HG03060 (cell line): Measurements from ENCODE around the gene OR14J1.
"Not testable (repeated sequence)": the region's sequence is repeated elsewhere in the genome, so short reads cannot be mapped to it uniquely, and the experiment has no call there.

Experiments
- ATAC-seq: cut with Tn5 transposase; IDR thresholded peaks from one replicate; pipeline ENCODE4 v1.9.1; 2021; ENCODE audit warnings: low read depth, moderate number of reproducible peaks; ENCODE audit not compliant: unreplicated experiment

The OR14J1 gene, protein sequence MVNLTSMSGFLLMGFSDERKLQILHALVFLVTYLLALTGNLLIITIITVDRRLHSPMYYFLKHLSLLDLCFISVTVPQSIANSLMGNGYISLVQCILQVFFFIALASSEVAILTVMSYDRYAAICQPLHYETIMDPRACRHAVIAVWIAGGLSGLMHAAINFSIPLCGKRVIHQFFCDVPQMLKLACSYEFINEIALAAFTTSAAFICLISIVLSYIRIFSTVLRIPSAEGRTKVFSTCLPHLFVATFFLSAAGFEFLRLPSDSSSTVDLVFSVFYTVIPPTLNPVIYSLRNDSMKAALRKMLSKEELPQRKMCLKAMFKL

DNA sequence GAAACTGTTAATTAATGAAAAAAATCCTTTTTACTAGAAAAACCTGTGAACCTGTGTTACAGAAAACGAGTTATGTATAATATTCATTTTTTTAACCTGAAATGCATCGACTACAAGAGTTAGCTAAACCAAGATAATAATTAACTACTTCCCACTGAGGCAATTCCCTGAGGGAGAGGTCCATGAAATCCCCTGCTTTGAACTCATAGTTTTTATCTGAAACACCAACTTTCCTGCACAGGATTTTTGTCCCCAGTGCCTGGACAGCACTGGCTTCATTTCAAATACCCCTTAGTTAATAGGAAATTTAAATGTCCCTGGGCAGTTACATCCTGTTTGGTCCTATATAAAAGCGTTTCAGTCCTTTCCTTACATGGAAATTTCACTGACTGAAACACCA, at the start of gene OR14J1:
TSS of gene OR14J1 (plus strand) at position 386 of the 400 bp plus-strand sequence. CDS start 4,989 bp downstream, outside the sequence.
- no peak for ATAC-seq

DNA sequence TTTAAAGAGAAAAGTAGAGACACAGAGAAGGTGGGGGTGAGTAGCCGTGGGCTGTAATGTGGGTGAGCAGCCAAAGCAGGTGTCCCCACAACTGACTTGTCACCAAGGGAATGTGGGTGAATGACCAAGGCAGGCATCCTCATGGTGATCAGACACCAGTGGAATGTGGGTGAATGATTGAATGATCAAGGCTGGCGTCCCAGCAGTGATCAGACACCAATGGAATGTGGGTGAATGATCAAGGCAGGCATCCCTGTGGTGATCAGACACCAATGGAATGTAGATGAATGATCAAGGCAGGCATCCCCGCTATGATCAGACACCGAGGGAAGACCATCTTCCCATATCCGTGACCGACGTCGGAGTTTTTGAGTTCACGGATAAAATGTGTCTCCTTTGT, 49.8 kb upstream of the OR14J1 start:
- ATAC-seq: no peak

DNA sequence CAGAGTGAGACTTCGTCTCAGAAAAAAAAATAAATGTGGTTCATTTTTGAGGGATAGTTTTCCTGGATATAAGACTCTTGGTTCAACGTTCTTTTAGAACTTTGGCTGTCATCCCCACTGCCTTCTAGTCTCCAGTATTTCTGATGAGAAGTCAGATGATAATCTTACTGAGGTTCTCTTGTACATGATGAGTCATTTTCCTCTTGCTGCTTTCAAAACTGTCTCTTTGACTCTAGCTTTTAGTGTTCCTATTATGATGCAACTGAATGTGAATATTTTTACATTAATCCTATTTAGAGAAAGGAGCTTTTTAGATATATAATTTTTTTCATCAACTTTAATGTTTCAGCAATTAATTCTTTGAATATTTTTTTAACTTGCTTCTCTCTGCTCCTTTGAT, 46.0 kb upstream of the OR14J1 start:
- ATAC-seq: no peak

DNA sequence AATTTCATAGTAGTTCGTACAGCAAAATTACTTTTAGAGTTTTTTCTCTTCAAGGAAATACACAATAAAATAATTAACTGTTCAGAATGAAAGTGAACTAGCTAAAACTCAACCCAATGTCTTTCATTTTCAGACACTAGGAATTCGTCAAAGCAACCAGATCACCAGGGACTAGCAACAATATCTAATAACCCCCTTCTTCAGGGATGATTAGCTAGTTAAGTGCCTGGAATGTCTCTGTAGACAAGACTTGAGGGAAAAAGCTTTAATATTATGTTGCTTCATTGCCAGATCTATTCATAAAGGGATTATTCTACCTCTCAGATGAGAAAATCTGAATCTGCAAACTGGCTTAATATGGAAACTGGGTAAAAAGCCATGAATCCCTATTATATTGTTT, 41.8 kb upstream of the OR14J1 start:
- no peak for ATAC-seq

DNA sequence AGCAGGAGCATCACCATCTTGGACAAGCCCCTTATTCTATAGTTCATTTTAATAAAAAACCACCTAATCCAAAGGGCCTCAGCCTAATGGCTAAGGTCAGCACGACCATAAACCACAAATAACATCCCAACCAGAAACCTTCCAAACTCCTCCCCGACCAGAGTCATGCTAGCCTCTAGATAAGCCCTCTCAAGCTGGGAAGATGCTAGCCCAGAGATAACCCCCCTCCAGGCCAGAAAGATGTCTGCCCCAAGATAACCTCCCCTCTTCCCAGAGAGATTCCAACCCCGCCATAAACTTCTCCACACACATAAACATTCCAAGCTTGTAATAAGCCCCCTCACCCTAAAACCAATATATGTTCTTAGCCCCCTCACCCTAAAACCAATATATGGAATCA, 38.5 kb upstream of the OR14J1 start:
- no peak for ATAC-seq

DNA sequence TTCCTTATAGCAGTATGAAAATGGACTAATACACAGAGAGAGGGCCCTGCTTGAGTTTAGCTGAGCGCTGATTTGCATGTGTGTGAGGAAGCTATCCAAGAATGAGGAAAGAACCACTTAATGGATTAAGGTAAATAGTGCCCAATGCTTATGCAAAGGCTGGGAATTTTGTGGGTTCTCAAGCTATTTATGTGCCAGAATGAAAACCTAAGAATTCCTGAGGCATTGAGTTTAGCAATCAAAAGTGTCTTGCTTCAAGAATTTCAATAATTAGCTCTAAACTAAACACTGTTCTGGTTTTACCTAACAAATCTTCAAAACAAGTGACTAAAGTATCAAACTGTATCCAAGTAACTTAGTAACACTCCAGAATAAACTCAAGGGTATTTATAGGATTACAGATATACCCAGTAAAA, 7.0 kb upstream of the OR14J1 start:
- no peak for ATAC-seq

DNA sequence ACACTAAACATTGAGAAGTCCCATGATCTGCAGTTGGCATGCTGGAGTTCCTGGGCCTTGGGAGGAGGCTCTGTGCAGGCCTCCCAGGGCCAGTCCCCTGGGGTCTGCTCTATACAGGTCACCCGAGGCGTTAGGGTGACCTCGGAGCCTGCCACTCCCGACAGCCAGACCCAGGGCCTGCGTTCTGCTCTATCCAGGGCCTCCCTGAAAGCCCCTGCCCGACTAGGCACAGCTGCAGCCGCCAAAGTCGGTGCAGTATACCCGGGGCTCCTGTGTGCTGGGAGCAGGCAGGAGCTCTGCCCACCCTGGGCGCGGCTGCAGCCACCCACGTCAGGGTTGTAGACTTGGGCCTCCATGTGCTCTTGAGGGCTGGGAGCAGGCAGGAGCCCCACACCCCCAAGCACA, 6.3 kb upstream of the OR14J1 start:
- ATAC-seq: no peak

DNA sequence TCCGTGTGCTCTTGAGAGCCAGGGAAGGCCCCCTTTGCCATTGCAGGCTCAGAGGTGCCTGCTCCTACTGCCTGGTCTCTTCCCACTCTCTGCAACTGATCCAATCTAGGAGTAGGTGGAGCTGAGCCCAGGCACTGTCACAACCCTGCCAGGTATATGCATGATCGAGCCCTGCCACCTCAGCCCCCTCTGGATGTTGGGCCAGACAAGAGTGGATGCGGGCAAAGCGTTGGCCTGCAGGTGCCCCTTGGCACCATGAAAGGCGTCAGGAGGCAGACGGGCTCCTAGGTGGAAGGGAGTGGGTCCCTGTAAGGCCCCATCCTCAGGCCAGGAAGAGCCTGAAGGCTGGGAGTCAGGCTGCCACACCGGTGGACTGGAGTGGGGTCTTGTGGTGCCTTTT, 5.9 kb upstream of the OR14J1 start:
- no peak for ATAC-seq

DNA sequence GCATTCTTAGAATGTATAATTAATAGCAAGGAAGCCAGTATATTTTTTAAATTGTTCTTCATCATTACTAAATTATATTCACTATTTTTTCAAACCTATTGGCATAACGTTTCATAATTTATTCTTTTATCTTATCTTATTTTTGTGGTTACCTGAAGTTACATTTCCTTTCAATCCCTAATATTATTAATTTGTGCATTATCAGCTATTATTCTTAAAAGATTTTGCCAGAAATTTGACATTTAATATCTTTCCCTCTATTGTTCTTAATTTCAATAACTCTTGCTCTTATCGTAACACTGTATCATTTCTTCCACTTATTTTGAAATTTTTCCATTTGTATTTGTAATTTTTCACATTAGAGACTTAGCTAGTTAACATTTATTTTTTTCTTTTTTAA, 18.4 kb downstream of the OR14J1 start:
- ATAC-seq: no peak

DNA sequence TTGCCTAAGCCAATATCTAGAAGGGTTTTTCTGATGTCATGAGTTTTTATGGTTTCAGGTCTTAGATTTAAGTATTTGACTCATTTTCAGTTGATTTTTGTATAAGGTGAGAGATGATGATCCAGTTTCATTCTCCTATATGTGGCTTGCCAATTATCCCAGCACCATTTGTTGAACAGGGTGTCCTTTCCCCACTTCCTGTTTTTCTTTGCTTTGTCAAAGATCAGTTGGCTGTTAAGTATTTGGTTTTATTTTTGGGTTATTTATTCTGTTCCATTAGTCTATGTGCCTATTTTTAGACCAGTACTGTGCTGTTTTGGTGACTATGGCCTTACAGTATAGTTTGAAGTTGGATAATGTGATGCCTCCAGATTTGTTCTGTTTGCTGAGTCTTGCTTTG, 21.8 kb downstream of the OR14J1 start:
- ATAC-seq: not testable (repeated sequence)

DNA sequence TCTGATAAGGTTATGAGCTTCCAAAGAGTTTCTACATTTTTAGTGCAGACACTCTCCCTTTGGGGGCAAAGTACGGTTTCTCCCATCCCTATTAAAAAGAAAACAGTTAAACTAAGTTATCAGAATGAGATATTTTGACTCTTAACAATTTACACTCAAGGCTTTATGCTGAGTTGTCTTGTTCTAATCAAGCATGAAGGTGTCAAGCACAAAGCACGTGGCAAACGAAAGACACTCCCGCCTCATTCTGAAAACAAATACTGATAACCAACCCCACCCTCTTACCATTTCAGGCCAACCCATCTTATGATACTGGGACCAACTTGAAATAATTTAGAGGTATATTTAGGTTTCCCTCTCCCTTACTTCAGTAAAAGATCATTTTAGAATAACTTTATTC, 24.3 kb downstream of the OR14J1 start:
- ATAC-seq: no peak

DNA sequence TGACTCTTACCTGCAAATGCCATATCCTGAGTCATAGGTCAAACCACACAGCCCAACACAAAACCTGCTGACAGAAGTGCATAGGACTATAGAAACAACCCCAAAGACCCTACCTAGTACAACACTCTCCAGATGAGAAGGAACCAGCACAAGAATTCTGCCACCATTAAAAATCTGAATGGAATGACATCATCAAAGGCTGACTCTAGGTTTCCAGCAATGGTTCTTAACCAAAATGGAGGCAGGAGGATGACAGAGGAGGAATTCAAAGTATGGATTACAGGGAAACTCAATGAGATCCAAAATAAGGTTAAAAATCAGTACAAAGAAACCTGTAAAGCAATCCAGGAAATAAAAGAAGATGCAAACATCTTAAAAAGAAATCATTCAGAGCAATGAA, 31.2 kb downstream of the OR14J1 start:
- no peak for ATAC-seq

DNA sequence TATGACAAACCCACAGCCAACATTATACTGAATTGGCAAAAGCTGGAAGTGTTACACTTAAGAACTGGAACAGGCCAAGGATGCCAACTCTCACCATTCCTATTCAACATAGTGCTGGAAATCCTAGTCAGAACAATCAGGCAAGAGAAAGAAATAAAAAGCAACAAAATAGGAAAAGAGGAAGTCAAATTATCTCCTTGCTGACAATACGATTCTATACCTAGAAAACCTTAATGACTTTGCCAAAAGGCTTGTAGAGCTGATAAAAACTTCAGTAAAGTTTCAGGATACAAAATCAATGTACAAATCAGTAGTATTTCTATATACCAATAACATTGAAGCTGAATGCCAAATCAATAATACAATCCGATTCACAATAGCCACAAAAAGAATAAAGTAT, 34.8 kb downstream of the OR14J1 start:
- ATAC-seq: no peak

DNA sequence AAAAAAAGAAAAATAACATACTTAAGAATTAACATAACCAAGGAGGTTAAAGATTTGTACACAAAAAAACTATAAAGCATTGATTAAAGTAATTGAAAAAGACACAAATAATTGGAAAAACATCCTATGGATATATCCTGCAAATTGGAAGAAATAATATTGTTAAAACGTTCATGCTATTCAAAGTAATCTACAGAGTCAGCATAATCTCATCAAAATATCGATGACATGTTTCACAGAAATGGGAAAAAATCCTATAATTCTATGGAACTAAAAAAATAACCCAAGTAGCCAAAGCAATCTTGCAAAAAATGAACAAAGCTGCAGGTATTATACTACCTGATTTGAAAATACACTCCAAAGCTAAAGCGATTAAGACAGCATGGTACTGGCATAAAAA, 43.9 kb downstream of the OR14J1 start:
- no peak for ATAC-seq

DNA sequence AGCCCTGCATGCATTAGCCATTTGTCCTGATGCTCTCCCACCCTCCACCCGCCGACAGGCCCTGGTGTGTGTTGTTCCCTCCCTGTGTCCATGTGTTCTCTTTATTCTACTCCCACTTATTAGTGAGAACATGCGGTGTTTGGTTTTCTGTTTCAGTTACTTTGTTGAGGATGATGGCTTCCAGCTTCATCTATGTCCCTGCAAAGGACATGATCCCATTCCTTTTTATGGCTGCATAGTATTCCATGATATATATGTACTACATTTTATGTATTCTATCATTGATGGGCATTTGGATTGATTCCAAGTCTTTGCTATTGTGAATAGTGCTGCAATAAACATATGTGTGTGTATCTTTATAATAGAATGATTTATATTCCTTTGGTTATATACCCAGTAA, 47.8 kb downstream of the OR14J1 start:
- ATAC-seq: not testable (repeated sequence)

DNA sequence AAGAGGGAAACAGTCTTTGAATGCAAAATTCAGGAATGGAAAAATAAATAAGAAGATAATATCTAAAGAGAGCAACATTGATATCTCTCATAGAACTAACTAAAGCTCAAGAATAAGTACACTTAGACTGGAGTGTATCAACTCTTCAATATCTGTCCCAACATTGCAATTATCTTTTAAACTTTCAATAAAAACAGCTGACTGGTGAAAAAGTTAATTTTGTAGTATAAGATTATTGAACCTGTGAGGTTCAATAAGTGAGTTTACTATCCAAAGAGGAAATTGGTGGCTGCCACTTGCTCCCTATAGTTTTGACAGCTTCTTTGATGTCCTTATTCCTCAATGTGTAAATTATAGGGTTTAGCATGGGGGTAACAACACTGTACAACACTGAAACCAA, 53.5 kb downstream of the OR14J1 start:
- ATAC-seq: no peak

DNA sequence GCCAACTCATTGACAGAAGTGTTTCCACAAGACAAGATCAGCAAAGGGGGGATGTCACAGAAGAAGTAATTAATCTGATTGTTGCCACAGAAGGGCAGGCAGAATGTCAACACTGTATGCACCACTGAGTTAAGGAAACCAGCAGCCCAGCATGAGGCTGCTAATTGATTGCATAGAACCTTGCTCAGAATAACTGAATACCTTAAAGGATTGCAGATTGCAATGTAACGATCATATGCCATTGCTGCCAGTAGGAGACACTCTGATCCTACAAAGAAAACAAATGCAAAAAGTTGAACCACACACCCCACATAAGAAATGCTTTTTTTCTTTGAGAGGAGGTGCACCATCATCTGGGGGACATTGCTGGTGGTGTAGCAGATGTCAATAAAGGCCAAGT, 54.1 kb downstream of the OR14J1 start:
- ATAC-seq: no peak
